ENCODE data around the gene DCST2. TPM values are rescaled to one million over a fixed set of nuclear protein-coding genes. Genes with fewer than 3 reads are reported as not detected.

DCST2 gene
- polyA plus RNA-seq, 1 of the 3 experiments (the other 2 are of a cell fraction), result 0.76 TPM

DNA sequence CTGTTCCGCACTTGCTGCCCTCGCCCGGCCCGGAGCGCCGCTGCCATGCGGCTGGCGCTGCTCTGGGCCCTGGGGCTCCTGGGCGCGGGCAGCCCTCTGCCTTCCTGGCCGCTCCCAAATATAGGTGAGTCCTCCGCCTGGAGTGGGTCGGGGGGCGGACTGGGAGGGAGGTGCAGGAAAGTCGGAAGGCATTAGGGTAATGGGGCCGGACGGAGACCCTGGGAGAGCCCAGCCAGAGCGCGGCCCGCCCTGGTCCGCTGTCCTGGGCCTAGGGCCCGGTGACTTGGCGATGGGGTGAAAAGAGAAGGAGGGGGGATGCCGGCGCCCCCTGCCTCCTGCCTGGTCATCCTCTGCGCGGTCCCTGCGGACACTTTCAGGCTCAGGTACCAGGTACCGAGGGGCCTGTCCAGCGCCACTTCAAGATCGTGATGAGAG, 17.8 kb upstream of the DCST2 start:
- DNase-seq, result no peak
- WGBS (ENCODE audit: low lambda C conversion rate), result 2% methylated on average over 9 of the region's 31 CpGs
- peak overlapping the region; percentile 40 to 75 for H3K27ac ChIP-seq (ENCODE audit: low read depth in 2 of 2, low read length in 1 of 2)

DNA sequence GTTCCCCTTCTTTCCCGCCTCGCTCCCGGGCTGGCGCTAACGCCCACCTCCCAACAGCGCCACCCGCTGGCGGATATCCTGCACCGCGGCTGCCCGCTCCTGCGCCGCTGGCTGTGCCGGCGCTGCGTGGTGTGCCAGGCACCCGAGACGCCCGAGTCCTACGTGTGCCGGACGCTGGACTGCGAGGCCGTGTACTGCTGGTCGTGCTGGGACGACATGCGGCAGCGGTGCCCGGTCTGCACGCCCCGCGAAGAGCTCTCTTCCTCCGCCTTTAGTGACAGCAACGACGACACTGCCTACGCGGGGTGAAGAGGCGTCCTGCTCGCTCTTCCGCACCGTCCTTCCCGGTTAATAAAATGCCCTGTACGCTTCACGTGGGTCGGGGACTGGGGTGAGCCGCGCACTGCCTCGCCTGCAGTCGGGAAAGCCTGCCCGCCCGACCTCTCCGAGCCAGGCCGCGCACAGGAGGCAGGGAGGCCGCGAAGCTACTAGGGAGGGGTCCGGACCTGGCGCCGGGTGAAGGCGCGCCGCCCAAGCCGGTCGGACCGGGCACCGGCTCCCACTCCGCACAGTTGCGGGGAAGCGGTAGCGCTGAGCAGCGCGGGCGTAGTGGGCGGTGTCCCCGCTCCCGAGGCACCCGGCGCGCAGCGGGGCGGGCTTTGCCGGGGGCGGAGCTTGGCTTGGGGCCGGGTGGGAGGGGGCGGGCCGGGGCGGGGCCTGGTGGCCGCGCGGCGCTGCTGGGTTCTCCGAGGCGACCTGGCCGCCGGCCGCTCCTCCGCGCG, 17.2 kb upstream of the DCST2 start, which contains the start of gene ADAM15:
Gene ADAM15, plus strand, starts transcription at position 757 of the 782 bp plus-strand sequence. CDS start 71 bp downstream, outside the sequence.
- no peaks in the 10 kb centered on the region for H3K27me3 ChIP-seq (ENCODE audit: insufficient read depth)
- WGBS (ENCODE audit: low lambda C conversion rate), result 1% methylated on average over 29 of the region's 99 CpGs
- peaks cover 0 to 13% of the 10 kb centered on the region in 2 experiments for H3K36me3 ChIP-seq (replicated peaks in 1 of 2; ENCODE audit: control insufficient read depth in 1 of 2, insufficient read depth in 2 of 2, low read length in 1 of 2)
- H3K4me3 ChIP-seq (ENCODE audit: low read depth in 2 of 2, low read length in 1 of 2), result peak within 1 kb of the TSS; percentile 84 to 98
- no peaks in the 10 kb centered on the region for H3K9me2 ChIP-seq
- peaks cover 13% of the 10 kb centered on the region for H3F3A ChIP-seq (replicated peaks; ENCODE audit: insufficient read depth)
- CTCF ChIA-PET, result interaction anchor here (0.6 to 26.0 kb wide), 36 partner anchors 9 to 760 kb away, joined by 3 to 573 read pairs (median 4); partner anchors contain the start of genes EFNA3, EFNA4, FLAD1 and KRTCAP2
- H3K9ac ChIP-seq, result peak within 1 kb of the TSS; percentile 74
- H3K4me2 ChIP-seq, result peak within 1 kb of the TSS; percentile 97
- peak within 1 kb of the TSS; percentile 61 to 92 for H3K27ac ChIP-seq (ENCODE audit: low read depth in 2 of 2, low read length in 1 of 2)
- H3K4me1 ChIP-seq (ENCODE audit: control insufficient read depth in 1 of 2, insufficient read depth in 2 of 2, low read depth in 1 of 2, low read length in 1 of 2), result peaks cover 7 to 42% of the 10 kb centered on the region in 2 experiments
- H2AFZ ChIP-seq (ENCODE audit: low read depth), result peak within 1 kb of the TSS; percentile 81; the same call in 1 of the 2 replicates
- H4K20me1 ChIP-seq (ENCODE audit: insufficient read depth), result no peaks in the 10 kb centered on the region
- no peaks in the 10 kb centered on the region for H3K9me3 ChIP-seq
- H3K79me2 ChIP-seq (ENCODE audit: insufficient read depth), result peaks cover 8% of the 10 kb centered on the region; the same call in 1 of the 2 replicates
- POLR2A ChIA-PET, result interaction anchor here (0.8 to 1.6 kb wide), 6 partner anchors 30 to 122 kb away, joined by 3 to 5 read pairs (median 4); partner anchors contain the start of genes KRTCAP2, LENEP, PBXIP1 and SHC1
- DNase-seq, result peak; percentile 99
- peak; percentile 42 for TF ChIP-seq NRF1 (IDR thresholded peaks at IDR 0.05; ENCODE audit: low read depth, low read length)
- TF ChIP-seq, protein P1, sequence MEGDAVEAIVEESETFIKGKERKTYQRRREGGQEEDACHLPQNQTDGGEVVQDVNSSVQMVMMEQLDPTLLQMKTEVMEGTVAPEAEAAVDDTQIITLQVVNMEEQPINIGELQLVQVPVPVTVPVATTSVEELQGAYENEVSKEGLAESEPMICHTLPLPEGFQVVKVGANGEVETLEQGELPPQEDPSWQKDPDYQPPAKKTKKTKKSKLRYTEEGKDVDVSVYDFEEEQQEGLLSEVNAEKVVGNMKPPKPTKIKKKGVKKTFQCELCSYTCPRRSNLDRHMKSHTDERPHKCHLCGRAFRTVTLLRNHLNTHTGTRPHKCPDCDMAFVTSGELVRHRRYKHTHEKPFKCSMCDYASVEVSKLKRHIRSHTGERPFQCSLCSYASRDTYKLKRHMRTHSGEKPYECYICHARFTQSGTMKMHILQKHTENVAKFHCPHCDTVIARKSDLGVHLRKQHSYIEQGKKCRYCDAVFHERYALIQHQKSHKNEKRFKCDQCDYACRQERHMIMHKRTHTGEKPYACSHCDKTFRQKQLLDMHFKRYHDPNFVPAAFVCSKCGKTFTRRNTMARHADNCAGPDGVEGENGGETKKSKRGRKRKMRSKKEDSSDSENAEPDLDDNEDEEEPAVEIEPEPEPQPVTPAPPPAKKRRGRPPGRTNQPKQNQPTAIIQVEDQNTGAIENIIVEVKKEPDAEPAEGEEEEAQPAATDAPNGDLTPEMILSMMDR (IDR thresholded peaks at IDR 0.05), result peak; percentile 88
- peak; percentile 40 for TF ChIP-seq RAD21 (IDR thresholded peaks at IDR 0.05; ENCODE audit: low read length)
- 0 out of 2 replicates have a peak, but pooled peaks have one; percentile 9 for TF ChIP-seq NFIC (IDR thresholded peaks at IDR 0.05; ENCODE audit: borderline replicate concordance)
- TF ChIP-seq, protein P2, sequence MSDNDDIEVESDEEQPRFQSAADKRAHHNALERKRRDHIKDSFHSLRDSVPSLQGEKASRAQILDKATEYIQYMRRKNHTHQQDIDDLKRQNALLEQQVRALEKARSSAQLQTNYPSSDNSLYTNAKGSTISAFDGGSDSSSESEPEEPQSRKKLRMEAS (IDR thresholded peaks at IDR 0.05; ENCODE audit: low read depth), result peak; percentile 79
- TF ChIP-seq, protein P3, sequence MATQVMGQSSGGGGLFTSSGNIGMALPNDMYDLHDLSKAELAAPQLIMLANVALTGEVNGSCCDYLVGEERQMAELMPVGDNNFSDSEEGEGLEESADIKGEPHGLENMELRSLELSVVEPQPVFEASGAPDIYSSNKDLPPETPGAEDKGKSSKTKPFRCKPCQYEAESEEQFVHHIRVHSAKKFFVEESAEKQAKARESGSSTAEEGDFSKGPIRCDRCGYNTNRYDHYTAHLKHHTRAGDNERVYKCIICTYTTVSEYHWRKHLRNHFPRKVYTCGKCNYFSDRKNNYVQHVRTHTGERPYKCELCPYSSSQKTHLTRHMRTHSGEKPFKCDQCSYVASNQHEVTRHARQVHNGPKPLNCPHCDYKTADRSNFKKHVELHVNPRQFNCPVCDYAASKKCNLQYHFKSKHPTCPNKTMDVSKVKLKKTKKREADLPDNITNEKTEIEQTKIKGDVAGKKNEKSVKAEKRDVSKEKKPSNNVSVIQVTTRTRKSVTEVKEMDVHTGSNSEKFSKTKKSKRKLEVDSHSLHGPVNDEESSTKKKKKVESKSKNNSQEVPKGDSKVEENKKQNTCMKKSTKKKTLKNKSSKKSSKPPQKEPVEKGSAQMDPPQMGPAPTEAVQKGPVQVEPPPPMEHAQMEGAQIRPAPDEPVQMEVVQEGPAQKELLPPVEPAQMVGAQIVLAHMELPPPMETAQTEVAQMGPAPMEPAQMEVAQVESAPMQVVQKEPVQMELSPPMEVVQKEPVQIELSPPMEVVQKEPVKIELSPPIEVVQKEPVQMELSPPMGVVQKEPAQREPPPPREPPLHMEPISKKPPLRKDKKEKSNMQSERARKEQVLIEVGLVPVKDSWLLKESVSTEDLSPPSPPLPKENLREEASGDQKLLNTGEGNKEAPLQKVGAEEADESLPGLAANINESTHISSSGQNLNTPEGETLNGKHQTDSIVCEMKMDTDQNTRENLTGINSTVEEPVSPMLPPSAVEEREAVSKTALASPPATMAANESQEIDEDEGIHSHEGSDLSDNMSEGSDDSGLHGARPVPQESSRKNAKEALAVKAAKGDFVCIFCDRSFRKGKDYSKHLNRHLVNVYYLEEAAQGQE (IDR thresholded peaks at IDR 0.05; ENCODE audit: low read depth, low read length), result peak; percentile 40; the same call in 1 of the 2 replicates
- peak; percentile 50 for TF ChIP-seq SMC3 (IDR thresholded peaks at IDR 0.05; ENCODE audit: low read depth, low read length)
- peak; percentile 76 for TF ChIP-seq MXI1 (IDR thresholded peaks at IDR 0.05; ENCODE audit: low read depth, low read length)
- TF ChIP-seq EZH2phosphoT487 (IDR thresholded peaks at IDR 0.05; ENCODE audit: borderline replicate concordance, low read depth), result no peak
- TF ChIP-seq CHD2 (IDR thresholded peaks at IDR 0.05; ENCODE audit: low read length, partially characterized antibody), result peak; percentile 42
- peak; percentile 55; the same call in 1 of the 2 replicates for TF ChIP-seq TAF1 (IDR thresholded peaks at IDR 0.05; ENCODE audit: borderline replicate concordance, low read depth, low read length)
- TF ChIP-seq EP300 (IDR thresholded peaks at IDR 0.05; ENCODE audit: borderline replicate concordance in 1 of 2, low read depth in 1 of 2, low read length in 1 of 2), result no peak

More for the DNA sequence above, 17.8 kb upstream of the DCST2 start:
- ChIA-PET CTCF (interaction anchor here (0.6 to 26.0 kb wide), 33 partner anchors 10 to 760 kb away, joined by 3 to 573 read pairs (median 4); partner anchors contain the start of genes EFNA3, EFNA4, KRTCAP2 and LENEP), POLR2A (interaction anchor here (0.8 to 1.6 kb wide), 6 partner anchors 29 to 121 kb away, joined by 3 to 5 read pairs (median 4); partner anchors contain the start of genes KRTCAP2, LENEP, PBXIP1 and SHC1)
- TF ChIP-seq, protein P4, sequence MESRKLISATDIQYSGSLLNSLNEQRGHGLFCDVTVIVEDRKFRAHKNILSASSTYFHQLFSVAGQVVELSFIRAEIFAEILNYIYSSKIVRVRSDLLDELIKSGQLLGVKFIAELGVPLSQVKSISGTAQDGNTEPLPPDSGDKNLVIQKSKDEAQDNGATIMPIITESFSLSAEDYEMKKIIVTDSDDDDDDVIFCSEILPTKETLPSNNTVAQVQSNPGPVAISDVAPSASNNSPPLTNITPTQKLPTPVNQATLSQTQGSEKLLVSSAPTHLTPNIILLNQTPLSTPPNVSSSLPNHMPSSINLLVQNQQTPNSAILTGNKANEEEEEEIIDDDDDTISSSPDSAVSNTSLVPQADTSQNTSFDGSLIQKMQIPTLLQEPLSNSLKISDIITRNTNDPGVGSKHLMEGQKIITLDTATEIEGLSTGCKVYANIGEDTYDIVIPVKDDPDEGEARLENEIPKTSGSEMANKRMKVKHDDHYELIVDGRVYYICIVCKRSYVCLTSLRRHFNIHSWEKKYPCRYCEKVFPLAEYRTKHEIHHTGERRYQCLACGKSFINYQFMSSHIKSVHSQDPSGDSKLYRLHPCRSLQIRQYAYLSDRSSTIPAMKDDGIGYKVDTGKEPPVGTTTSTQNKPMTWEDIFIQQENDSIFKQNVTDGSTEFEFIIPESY (IDR thresholded peaks at IDR 0.05; ENCODE audit: borderline replicate concordance, low read depth), result no peak
- peak; percentile 70 for TF ChIP-seq TAF1 (IDR thresholded peaks at IDR 0.05; ENCODE audit: borderline replicate concordance, low read depth, low read length)
- TF ChIP-seq SMC3 (IDR thresholded peaks at IDR 0.05; ENCODE audit: low read depth, low read length), result 0 out of 2 replicates have a peak, but pooled peaks have one; percentile 1
- TF ChIP-seq POLR2AphosphoS5 (IDR thresholded peaks at IDR 0.05; ENCODE audit: low read depth, low read length), result peak; percentile 37; the same call in 1 of the 2 replicates
- Histone ChIP-seq H3K9me2 (no peaks in the 10 kb centered on the region), H3K4me1 (ENCODE audit: control insufficient read depth in 1 of 2, insufficient read depth in 2 of 2, low read depth in 1 of 2, low read length in 1 of 2) (peaks cover 7 to 42% of the 10 kb centered on the region in 2 experiments), H3K4me3 (ENCODE audit: low read depth in 2 of 2, low read length in 1 of 2) (peak overlapping the region; percentile 84 to 98), H3K27me3 (ENCODE audit: insufficient read depth) (no peaks in the 10 kb centered on the region), H3K79me2 (ENCODE audit: insufficient read depth) (peaks cover 8% of the 10 kb centered on the region; the same call in 1 of the 2 replicates), H3K9ac (peak overlapping the region; percentile 74), H3K4me2 (peak overlapping the region; percentile 97), H3K36me3 (replicated peaks in 1 of 2; ENCODE audit: control insufficient read depth in 1 of 2, insufficient read depth in 2 of 2, low read length in 1 of 2) (peaks cover 0 to 19% of the 10 kb centered on the region in 2 experiments), H2AFZ (ENCODE audit: low read depth) (peak overlapping the region; percentile 79; the same call in 1 of the 2 replicates), H3F3A (replicated peaks; ENCODE audit: insufficient read depth) (peaks cover 13% of the 10 kb centered on the region), H4K20me1 (ENCODE audit: insufficient read depth) (no peaks in the 10 kb centered on the region), H3K9me3 (no peaks in the 10 kb centered on the region)
